ENCODE data around the gene PEX5L.
"Not testable (repeated sequence)": the region's sequence is repeated elsewhere in the genome, so short reads cannot be mapped to it uniquely, and the experiment has no call there.

The PEX5L gene

DNA sequence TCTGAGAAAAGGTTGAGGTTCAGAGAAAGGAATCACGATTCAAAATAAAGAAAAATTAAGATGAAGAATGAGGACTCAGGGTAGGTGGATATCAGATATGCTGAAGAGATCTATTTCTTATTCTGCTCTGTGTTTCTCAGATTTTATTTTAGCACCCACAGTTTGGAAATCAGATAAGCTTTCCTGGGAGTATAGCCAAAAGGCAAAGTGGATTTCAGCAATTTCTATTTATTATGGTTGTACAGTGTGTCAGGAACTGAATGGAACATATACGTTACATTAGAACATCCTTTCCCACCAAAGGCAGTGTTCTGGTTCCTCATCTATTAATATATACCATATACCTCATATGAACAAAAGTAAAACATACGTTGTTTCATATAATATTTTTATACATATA, 18.9 kb downstream of the PEX5L start:
- no peak for DNase-seq (ENCODE audit: insufficient read length, low spot score)
- no peak for FAIRE-seq

GRCh38 chr3:180011927-180012326, 24.8 kb downstream of the PEX5L start:
- peak; percentile 33 for FAIRE-seq
- DNase-seq (ENCODE audit: insufficient read length, low spot score) = no peak

DNA sequence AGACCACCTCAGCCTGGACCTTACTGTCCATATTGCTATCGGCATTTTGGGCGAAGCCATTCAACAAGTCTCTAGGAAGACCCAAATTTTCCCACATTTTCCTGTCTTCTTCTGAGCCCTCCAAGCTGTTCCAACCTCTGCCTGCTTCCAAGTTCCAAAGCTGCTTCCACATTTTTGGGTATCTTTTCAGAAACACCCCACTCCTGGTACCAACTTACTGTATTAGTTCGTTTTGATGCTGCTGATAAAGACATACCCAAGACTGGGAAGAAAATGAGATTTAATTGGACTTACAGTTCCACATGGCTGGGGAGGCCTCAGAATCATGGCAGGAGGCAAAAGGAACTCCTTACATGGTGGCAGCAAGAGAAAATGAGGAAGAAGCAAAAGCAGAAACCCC, 28.4 kb downstream of the PEX5L start:
- not testable (repeated sequence) for DNase-seq (ENCODE audit: insufficient read length, low spot score); FAIRE-seq

DNA sequence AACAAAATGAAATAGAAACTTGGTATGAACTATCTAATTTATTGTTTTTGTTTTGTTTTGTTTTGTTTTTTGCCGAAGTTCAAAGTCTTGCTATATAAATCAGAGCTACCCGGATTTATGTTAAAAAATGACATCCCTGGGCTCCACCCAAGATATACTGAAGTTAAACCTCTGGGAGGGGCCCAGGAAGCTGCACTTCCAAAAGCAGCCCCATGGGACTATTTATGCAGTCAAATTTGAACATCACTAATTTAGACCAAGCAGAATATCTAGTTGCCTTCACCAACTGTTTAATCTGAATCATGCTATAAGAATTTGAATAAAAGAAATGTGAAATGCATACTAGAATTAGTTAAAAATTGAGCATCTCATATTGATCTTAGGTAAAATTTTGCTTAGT, 32.2 kb downstream of the PEX5L start:
- FAIRE-seq (no peak), DNase-seq (ENCODE audit: insufficient read length, low spot score) (no peak)

GRCh38 chr3:180002006-180002405, 34.7 kb downstream of the PEX5L start:
- FAIRE-seq = no peak
- DNase-seq (ENCODE audit: insufficient read length, low spot score) = no peak

DNA sequence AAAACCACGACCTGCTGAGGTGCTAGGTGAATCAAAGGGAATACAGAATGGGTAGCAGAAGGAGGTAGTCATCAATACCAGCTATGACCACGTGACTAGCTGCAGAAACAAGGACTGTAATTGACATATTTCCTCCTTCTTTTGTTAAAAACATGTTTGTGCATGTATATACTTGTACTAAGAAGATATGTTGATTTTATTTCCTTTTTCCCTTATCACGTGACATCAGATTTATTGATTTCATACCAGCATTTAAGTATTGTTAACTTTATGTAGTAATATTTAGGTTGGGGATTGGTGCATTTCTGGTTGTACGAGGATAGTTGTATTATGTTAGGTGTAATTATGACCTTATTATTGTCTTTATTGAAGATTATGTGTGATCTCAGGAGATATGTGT, 36.2 kb downstream of the PEX5L start:
- no peak for FAIRE-seq
- DNase-seq (ENCODE audit: insufficient read length, low spot score) = no peak

DNA sequence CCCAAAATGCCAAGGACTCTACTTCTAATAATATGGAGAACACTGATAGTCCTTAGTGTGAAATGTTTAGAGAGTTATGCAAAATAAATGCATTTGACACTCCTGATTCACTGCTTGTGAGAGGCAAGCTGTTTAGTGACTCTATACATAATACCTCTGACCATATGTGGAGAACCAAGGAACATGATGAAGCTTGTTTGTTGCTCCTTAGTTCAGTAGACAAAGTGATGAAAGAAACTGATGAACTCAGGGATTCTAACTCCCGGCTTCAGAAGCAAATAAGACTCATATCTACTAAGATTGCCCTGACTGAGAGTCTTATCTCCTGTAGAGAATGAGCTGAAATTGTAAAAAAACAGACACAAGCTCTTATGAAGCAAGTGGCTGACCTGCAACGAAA, 41.3 kb downstream of the PEX5L start:
- FAIRE-seq (no peak), DNase-seq (ENCODE audit: insufficient read length, low spot score) (no peak)

GRCh38 chr3:179991883-179992282, 44.9 kb downstream of the PEX5L start:
- DNase-seq (ENCODE audit: insufficient read length, low spot score) (no peak), FAIRE-seq (no peak)

DNA sequence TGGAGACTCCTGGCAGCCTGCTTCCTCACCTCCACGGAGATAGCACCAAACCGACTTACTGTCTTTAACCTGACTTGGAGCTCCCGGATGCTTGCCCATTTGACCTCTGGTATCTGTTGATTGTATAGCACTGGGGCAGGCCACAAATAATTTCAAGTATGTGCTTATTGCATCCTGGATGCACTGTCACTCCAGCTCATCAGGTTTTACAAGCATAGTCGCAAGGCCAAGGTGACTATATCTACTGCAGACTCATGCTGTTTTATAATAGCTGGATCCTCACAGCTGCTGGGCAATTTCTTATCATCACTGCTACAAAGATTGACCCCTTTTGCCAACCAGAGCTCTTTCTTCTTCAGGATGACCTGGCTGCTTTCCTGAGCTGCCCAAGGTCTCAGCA, 45.6 kb downstream of the PEX5L start:
- DNase-seq (ENCODE audit: insufficient read length, low spot score) = no peak
- FAIRE-seq = no peak

GRCh38 chr3:179981646-179982045, 55.1 kb downstream of the PEX5L start:
- no peak for FAIRE-seq
- DNase-seq (ENCODE audit: insufficient read length, low spot score) = no peak

- DNase-seq (ENCODE audit: insufficient read length, low spot score) = no peak
- no peak for FAIRE-seq
Observed at GRCh38 chr3:179977356-179977755, 59.4 kb downstream of the PEX5L start.

DNA sequence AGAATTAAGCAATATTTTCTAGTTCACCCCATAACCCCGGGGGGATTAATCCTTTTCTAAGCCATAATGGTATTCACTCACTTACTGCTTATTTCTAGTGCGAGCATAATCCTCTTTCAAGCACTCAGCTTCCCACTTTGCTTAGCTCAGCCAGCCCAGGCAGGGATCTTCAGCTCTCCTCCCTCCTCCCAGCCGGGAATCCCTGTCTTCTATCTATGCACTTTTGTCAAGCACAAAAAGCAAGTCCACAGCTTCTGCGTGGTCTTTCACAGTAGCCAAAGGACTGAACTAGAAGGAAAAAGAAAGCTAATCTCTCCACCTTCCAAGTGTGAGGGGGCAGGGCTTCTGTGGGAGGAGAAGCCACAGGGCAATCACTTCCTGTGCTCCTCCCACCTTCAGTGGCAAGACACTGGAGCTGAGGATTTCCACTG, 62.8 kb downstream of the PEX5L start:
- FAIRE-seq (peak; percentile 33), DNase-seq (ENCODE audit: insufficient read length, low spot score) (no peak)

- FAIRE-seq = peak; percentile 72
Observed at GRCh38 chr3:179972881-179973423, 63.8 kb downstream of the PEX5L start.

GRCh38 chr3:179971280-179971679, 65.5 kb downstream of the PEX5L start:
- peak; percentile 75 for FAIRE-seq
- no peak for DNase-seq (ENCODE audit: insufficient read length, low spot score)

More at GRCh38 chr3:179972881-179973423, 63.8 kb downstream of the PEX5L start:
- no peak for DNase-seq (ENCODE audit: insufficient read length, low spot score)

DNA sequence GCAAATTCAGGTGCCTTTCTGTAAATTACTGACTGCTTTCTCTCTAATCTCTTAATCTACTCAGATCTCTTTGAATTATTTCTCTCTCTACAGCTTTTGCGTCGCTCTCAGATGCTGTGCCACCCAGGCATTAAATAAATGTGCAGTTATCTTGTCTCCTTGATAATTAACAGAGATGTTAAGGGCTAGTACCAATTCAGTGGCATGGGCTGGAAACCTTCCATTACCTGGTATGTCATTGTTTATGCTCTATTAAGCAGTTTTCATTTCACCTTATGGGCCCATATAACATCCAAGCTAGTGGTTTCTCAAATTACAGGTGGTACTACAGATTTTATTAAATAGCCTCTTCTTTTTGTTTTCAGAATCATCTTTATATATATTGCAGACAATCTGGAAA, 66.0 kb downstream of the PEX5L start:
- DNase-seq (ENCODE audit: insufficient read length, low spot score) (no peak), FAIRE-seq (peak; percentile 14)

GRCh38 chr3:179969525-179969924, 67.2 kb downstream of the PEX5L start:
- FAIRE-seq (peak; percentile 89), DNase-seq (ENCODE audit: insufficient read length, low spot score) (no peak)

DNA sequence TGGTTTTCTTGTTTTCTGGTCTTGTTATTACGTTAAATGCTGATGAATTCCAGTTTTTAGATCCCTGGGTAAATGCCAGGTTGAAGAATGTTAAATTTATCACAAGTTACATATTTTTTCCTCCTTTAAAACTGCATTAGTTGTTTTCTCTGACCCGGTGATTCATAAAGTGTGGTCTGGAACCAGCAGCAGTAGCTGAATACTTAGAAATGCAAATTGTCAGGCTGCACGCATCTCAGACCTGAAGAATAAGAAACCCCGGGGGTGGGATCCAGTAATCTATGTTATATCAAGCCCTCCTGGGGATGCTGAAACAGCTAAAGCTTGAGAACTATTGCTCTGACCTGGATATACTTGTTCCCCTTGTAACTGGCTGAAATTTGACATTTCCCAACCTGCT, 69.1 kb downstream of the PEX5L start:
- no peak for DNase-seq (ENCODE audit: insufficient read length, low spot score)
- FAIRE-seq = peak; percentile 93

DNA sequence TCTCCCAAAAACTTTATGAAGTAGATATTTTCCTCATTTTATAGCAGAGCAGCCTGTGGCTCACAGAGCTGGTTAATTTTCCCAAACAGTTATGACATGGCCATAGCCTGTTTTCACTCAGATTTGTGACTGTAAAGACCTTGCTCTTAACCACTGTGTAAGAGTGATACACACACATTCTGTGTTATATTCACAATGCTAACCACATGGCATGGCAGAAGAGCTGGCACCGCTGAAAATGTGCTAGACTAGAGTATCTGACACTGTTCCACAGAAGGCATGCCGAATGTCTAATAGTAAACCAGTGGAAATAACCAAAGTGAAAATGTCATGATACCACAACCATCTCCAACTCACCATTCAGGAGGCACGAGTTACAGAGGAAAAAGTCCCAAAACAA, 71.8 kb downstream of the PEX5L start:
- FAIRE-seq = no peak

GRCh38 chr3:179962629-179963387, 73.9 kb downstream of the PEX5L start:
- FAIRE-seq = peak; percentile 73

More for the DNA sequence above, 71.8 kb downstream of the PEX5L start:
- DNase-seq (ENCODE audit: insufficient read length, low spot score) = no peak

GRCh38 chr3:179961703-179962078, 75.0 kb downstream of the PEX5L start:
- FAIRE-seq (peak; percentile 99), DNase-seq (ENCODE audit: insufficient read length, low spot score) (no peak)

More at GRCh38 chr3:179962629-179963387, 73.9 kb downstream of the PEX5L start:
- no peak for DNase-seq (ENCODE audit: insufficient read length, low spot score)

DNA sequence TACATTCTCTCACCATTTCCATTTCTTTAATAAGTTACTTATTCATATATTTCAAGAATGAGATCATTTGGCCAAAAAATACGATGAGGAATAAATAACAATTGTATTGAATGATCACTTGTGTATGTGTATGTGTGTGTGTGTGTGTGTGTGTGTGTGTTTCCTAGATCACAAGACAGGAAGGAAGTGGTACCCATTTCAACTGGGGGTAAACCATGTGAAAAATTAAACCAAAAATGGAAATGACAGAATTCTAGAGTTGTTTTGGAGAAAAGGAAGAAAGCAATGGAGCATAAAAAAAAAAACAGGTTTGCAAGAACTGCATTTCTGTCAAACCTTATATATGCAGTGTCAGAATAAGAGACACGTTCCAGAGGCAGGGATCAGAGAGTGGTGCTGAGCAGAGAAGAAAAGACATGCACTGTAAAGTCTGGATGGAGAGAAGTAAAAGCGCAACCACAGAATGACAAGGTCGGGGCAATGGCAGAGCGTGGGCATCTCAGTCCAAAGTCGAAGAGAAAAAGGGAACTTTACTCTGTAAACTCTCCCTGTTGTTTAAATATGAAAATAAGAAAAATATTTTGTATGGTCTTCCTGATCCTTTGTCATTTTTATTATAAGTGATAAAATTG, 75.5 kb downstream of the PEX5L start:
- FAIRE-seq (no peak), DNase-seq (ENCODE audit: insufficient read length, low spot score) (no peak)

GRCh38 chr3:179958759-179959158, 78.0 kb downstream of the PEX5L start:
- FAIRE-seq (no peak), DNase-seq (ENCODE audit: insufficient read length, low spot score) (no peak)

Data from GM19239 (cell line).